Glomerular visceral epithelial cell (primary cell): ENCODE measurements around the gene TBXAS1.

ENCODE experiments used
- DNase-seq: peaks from one replicate; pipeline ENCODE4 v3.0.0-alpha.2; 2016; ENCODE audit errors: extremely low spot score

The TBXAS1 gene

DNA sequence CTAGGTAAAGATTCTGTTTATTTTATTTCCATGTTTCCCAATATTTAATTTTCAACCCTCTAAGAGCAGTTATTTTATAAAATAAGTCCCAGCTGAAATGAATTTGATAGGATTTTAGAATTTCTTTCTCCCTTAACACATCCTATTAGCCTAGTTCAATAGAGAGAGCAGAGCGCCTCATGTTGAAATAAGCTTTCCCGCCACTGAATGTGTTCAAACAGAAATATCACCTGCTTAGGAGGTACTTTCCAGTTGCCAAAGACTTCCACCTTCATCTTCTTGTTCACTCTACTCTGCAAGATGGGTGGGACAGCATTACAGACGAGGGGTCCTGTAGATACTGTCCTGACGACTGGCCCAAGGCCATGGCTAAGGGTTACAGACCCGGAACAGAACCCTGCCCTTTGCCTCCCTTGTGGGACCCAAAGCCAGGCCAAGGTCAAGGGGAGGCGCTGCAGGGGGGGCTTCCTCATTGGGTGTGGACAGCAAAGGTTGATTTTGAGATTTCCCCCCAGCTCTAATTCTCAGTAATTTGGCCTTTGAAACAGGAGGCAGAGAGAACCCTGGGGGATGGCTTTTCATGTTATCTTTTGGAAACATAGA lies 171.7 kb downstream of the TBXAS1 start:
- no peak for DNase-seq

- DNase-seq = peak; percentile 54
Observed at GRCh38 chr7:140003913-140004382, 174.9 kb downstream of the TBXAS1 start.

- DNase-seq = no peak
Observed at GRCh38 chr7:140004672-140005071, 175.6 kb downstream of the TBXAS1 start.

DNA sequence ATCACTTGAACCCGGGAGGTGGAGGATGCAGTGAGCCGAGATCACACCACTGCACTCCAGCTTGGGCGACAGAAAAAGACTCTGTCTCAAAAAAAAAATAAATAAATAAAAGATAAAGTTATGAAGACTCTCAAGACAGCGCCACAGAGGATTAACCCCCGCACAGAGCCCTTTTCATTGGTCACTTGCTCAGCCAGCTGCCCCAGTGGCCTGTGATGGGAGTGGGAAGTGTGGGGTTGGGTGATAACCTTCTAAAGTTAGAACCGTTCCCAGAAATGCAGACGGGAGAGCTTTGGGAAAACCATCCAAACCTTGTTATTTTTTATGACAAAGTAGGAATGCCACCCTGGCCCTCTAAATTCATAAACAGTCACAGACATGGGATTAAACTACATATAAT lies 176.3 kb downstream of the TBXAS1 start:
- no peak for DNase-seq

DNA sequence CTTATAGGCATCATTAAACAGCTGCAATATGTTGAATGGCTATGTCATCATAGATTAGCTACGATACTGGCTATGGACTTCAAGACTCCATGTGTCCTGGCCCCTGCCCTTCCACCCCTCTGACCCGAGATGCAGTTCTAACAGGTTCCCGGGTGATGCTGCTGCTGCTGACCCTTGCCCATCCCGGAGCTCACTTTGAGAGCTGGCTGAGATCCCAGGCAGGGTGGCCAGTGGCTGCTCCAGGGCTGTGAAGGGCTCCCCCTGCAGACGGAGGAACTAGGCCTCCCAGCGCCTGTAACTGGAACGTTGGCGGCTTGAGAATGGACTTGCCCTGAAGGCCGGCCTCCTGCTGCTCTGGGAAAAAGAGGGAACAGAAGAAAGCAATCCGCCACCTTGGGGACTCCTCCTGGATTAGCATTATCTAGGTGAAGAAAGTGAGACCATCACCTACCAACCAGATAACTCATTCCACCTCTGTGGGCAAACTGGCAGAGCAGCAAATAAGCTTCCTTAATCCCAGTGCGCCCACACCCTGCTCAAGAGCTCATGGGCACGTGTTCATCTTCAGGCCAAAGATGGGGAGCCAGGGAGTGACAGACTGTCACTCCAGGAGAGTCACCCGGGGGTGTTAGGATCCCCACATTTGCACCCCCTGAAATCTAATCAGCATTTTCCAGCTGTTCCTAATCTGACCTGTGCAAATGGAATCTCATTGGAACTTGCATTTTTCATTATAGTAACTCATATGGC lies 176.9 kb downstream of the TBXAS1 start:
- DNase-seq = peak; percentile 33

DNA sequence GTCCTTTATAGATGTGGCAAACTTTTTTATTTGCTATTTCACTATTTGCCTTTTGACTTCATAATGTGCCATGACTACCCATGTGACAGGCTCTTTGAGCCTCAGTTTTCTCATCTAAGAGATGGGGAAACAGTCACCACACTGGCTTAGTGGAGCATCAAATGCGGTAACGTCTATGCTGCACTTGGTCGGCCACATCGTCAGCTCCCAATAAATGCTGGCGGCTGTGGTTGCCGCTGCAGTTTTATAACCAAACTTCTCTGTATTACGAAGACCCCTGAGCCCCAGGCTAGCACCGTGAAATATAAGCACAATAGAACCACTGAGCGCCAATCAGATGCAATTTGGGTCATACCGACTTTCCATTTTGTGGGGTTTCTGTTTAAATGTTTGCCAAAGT lies 177.5 kb downstream of the TBXAS1 start:
- DNase-seq = no peak

DNA sequence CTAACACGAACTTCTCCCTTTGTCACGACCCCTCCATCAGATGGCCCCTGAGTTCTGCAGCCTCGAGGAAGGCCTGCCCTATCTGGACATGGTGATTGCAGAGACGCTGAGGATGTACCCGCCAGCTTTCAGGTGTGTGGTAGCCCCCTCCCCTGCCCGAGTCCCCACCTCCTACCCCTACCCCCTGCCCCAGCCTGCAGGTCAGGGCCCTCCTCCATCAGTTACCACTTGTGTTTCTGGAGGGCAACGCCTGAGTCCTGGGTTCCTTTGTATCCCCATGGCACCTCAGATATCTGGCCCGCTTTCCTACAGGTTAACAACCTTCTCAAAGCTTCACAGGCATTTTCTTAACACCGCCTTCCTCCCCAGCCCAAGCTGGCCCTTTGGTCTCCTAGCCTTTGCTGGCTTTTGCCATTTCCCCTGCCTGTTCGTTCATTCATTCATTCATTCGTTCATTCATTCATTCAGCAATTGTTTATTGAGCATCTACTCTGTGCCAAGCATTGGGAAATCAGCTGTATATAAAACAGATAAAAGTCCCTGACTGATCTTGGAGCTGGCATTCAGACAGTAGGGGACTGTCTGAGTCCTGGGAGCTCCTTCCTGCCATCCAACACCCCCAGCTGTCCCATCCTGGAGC lies 178.1 kb downstream of the TBXAS1 start:
- no peak for DNase-seq

GRCh38 chr7:140008755-140009610 lies 179.9 kb downstream of the TBXAS1 start:
- DNase-seq = no peak

GRCh38 chr7:140009735-140010134 lies 180.7 kb downstream of the TBXAS1 start:
- DNase-seq = no peak

GRCh38 chr7:140010194-140010895 lies 181.3 kb downstream of the TBXAS1 start:
- no peak for DNase-seq

DNA sequence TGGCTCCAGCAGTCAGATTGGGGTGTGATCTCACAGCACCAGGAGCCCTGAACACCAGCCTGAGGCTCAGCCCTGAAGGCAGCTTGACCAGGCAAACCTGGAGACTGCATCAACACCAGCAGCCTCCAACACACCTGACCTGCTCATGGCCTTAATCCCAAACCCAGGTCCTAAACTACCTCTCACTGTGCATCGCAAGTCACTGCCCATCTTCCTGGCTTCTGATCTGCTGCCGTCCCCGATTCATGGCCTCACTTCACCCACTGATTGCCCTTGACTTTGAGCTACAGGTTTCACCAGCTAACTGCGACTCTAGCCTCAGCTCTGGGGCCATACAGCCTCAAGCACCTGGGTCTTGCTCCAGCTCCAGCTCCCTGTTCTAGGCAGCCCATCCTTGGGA lies 184.6 kb downstream of the TBXAS1 start:
- DNase-seq = no peak

DNA sequence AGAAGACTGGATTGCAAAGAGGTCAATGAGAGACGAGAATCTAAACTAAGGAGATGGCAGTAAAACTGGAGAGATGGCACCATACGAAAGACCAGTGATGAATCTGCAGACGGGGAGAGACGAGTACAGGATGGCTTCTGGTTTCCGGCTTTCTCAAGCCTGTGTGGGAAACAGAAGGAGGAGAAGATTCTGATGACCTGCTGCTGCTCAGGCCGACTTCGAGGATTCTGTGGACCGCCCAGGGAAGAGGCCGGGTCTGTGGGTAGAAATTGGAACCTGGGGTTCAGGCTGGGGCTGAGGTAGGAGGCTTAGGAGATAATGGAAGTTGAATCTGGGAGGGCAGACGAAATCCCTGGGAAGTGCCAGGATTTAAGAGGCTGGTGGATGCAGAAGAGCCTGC lies 185.1 kb downstream of the TBXAS1 start:
- DNase-seq = no peak

DNA sequence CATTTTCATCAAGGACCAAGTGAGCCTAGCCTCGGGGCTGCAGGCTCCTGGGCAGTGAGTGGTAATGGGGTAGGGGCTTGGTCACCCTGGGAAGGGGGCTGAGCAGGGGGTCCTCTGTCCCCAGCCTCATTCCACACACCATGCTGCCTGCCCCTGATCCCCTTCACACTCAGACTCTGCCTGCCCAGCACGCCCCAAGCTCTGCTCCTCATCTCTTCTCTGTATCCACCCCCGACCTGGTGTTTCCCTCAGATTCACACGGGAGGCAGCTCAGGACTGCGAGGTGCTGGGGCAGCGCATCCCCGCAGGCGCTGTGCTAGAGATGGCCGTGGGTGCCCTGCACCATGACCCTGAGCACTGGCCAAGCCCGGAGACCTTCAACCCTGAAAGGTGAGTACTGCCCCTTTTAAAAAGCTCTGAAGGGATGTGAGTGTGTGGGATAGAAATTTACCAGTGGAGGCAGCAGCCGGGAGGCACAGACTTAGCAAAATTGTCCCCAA lies 186.5 kb downstream of the TBXAS1 start:
- no peak for DNase-seq

DNA sequence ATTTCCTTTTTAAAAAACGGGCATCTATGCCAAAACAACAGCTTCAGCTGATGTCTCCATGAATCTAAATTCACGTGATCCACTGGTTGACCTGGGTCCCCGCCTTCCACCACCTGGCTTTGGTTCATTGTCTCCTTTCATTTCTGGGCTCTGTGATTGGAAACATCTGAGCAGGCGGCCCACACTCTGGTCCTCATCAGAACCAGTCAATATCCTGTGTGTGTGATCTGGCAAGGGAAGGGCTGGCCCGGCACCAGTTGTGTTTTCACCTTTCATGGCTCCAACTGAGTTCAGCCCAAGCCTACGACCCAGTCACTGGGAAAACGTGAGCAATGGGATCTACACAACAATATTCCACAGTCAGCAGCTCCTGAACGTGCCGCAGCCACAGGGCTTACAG lies 187.5 kb downstream of the TBXAS1 start:
- DNase-seq = no peak

DNA sequence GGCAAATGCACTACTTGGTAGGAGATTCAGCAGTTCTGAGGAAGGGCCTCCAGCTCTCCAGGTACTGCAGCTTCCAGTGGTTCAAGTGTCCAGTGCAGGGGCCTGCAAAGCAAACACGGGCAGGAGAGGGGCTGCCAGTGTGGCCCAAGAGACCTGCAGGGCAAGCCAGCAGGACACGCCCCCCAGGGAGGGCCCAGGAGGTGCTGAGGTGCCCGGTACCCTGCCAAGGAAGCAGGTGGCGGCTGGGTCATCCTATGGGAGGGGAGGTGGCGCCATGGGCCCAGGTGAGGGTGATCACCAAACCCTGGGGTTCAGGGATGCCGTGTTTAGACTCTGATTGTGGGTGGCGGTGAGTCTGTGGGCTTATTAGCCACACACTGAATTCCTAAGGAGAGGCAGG lies 188.0 kb downstream of the TBXAS1 start:
- DNase-seq = no peak

- DNase-seq = no peak
Observed at GRCh38 chr7:140017543-140017942, 188.5 kb downstream of the TBXAS1 start.

GRCh38 chr7:140018125-140019043 lies 189.3 kb downstream of the TBXAS1 start:
- no peak for DNase-seq

GRCh38 chr7:140019172-140019571 lies 190.1 kb downstream of the TBXAS1 start:
- no peak for DNase-seq

- DNase-seq = no peak
Observed at GRCh38 chr7:140019606-140020005, 190.5 kb downstream of the TBXAS1 start.

DNA sequence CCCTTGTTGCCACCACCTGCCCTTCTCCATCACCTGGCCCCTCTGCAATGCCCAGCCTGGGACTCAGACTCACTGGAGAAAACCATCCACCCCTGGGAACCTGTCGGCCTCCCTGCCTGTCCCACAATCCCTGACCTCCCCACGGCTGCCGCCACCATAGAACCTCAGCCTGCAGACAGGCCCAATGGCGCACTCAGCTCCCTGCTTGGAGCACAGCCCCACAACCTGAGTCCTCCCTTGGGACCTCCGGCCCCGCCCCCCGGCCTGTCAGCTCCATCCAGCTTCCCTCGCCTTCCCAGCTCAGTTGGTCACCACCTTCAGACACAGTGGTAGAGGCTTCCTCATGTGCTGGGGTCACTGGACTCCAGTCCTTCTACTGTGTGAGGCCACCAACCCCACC lies 192.5 kb downstream of the TBXAS1 start:
- no peak for DNase-seq
